ENCODE measurements around the gene REXO4. TPM values are rescaled to one million over a fixed set of nuclear protein-coding genes. Genes with fewer than 3 reads are reported as not detected.

Gene REXO4
- total and polyA plus RNA-seq, 9 of the 15 experiments (the other 6 are each of a cell fraction or from before 2014, with no cell fraction given), result 3.4 to 72.9 (median 31.1) TPM

GRCh38 chr9:133386338-133386737 is 31.5 kb downstream of the REXO4 start:
- Histone ChIP-seq H3K4me2 (ENCODE audit: insufficient read depth, low read length) (no peak overlapping the region), H3K4me3 (no peak overlapping the region), H3K36me3 (ENCODE audit: control insufficient read depth, insufficient read depth, low read length) (no peaks in the 10 kb centered on the region), H3K27me3 (ENCODE audit: control insufficient read depth in 2 of 2, insufficient read depth in 2 of 2, low read length in 2 of 2) (peaks cover 29 to 55% of the 10 kb centered on the region in 2 experiments; a peak in 4 of 5 replicates), H4K20me1 (replicated peaks; ENCODE audit: control insufficient read depth, insufficient read depth, low read length) (no peaks in the 10 kb centered on the region; the same call in 1 of the 2 replicates), H3K9ac (ENCODE audit: insufficient read depth in 1 of 2, low read depth in 2 of 2, low read length in 2 of 2) (peak overlapping the region in 1 of 2 experiments; percentile 21; a peak in 1 of 4 replicates), H3K79me2 (ENCODE audit: control insufficient read depth, insufficient read depth, low read length) (no peaks in the 10 kb centered on the region), H3K27ac (ENCODE audit: extremely low read depth, low read depth, low read length) (no peak overlapping the region), H2AFZ (ENCODE audit: low read depth, low read length) (no peak overlapping the region), H3K9me3 (replicated peaks; ENCODE audit: control insufficient read depth, insufficient read depth, low read depth, low read length) (peaks cover 5% of the 10 kb centered on the region), H3K9me1 (ENCODE audit: control insufficient read depth, insufficient read depth, low read length) (no peaks in the 10 kb centered on the region), H3K4me1 (replicated peaks in 1 of 2; ENCODE audit: control insufficient read depth in 2 of 2, insufficient read depth in 2 of 2, low read length in 2 of 2) (peaks cover 0 to 17% of the 10 kb centered on the region in 2 experiments; a peak in 2 of 5 replicates)
- WGBS (ENCODE audit: insufficient coverage, low coverage, missing lambda C conversion rate), result 34% methylated on average over 13 of the region's 13 CpGs
- BruUV-seq (replicated peaks), result no TSS peak
- ATAC-seq (no peak), DNase-seq (ENCODE audit: extremely low read depth in 1 of 4, low spot score in 3 of 4) (no peak), FAIRE-seq (no peak)
- intact Hi-C loops (cut with micrococcal nuclease), result no loop called here
- POLR2A ChIA-PET, result interaction anchor here (0.6 to 2.9 kb wide), 8 partner anchors 9 to 111 kb away, joined by 3 to 13 read pairs (median 3); partner anchors contain the start of gene STKLD1
- in situ Hi-C loops (cut with MboI), result no loop called here
- CTCF ChIA-PET (ENCODE audit: low intra/inter-chr PET ratio), result no interaction called here
- TF ChIP-seq NR2F6 (CRISPR knock-in tag; IDR thresholded peaks at IDR 0.05), result no peak
- no peak for TF ChIP-seq ZNF12 (CRISPR knock-in tag; IDR thresholded peaks at IDR 0.05)
- no peak for TF ChIP-seq ASH1L (IDR thresholded peaks at IDR 0.05; ENCODE audit: borderline replicate concordance, low read depth, partially characterized antibody)
- TF ChIP-seq LCOR (CRISPR knock-in tag; IDR thresholded peaks at IDR 0.05), result no peak
- TF ChIP-seq CTCFL (IDR thresholded peaks at IDR 0.05; ENCODE audit: borderline replicate concordance, insufficient read depth, low read depth, low read length, poor library complexity, severe bottlenecking), result no peak
- TF ChIP-seq ZNF384 (IDR thresholded peaks at IDR 0.05; ENCODE audit: low read depth, low read length), result no peak
- TF ChIP-seq DMBX1 (CRISPR knock-in tag; IDR thresholded peaks at IDR 0.05; ENCODE audit: borderline replicate concordance), result no peak
